IPS-18c (cell line): ENCODE data around the gene RAB39A.

Experiments used
- H3K4me3 ChIP-seq: 2 replicates; pipeline ENCODE4 v1.7.0; 2013; ENCODE audit warnings: low read depth, mild to moderate bottlenecking, low read length, moderate library complexity; ENCODE audit not compliant: insufficient read depth
- H3K9me3 ChIP-seq: one replicate; pipeline ENCODE4 v1.6.1; 2013; ENCODE audit warnings: mild to moderate bottlenecking, low read length, moderate library complexity; ENCODE audit not compliant: control insufficient read depth, insufficient read depth

RAB39A gene

DNA sequence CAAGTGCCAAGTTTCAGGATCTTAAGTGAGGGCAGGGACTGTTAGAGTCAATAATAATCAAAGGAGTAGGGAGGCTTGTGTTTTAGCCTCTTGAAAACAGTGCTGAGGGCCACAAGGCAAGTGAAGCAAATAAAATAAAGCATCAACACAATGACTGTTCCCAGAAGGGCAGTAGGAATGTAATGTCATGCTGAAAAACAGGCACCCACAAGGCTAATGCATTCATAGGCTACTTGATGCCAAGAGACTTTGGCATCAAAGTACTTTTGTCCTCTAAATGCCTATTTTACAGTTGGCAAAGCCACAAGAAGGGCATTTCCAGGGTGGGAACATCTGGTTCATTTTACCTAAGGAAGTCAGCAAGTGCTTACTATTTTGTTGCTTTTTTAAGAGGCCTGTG, 22.9 kb downstream of the RAB39A start:
- Histone ChIP-seq H3K4me3 (no peak overlapping the region), H3K9me3 (no peaks in the 10 kb centered on the region)

DNA sequence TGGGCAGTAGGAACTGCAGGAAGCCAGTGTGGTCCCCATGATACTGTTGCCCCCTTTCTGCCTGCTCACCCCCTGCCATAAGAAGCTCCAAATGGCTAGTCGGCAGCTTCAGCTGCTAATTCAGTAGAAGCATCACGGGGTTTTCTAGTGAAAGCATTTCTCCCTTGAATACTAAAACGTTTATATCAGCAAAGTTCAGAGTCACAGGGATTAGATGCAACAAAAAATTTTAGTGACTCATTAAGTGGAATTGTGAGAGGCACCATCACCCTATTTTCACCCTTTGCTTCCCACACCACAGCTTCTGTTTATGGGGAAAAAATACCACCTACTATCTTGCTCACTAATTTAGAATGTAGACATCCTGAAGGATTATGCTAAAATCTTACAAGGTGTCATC, 25.2 kb downstream of the RAB39A start:
- H3K9me3 ChIP-seq = no peaks in the 10 kb centered on the region
- no peak overlapping the region for H3K4me3 ChIP-seq

DNA sequence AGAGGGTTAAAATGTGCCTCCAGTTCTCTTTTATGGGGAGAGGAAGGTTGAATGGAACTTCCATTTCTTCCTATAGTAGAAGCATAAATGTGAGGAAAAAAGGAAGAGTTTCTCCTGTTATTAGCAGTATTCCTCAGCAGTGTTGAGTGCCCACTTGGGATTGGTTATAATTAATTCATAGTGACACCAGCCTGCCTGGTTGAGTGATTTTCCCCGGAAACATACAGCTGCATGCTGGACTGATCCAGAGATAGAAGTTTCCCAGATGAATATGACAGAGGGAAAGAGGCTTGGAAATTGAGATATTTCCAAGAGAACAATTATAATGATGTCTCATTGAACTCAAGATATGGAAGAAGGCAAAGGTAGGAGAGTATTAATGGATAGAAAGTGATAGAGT, 28.3 kb downstream of the RAB39A start:
- Histone ChIP-seq H3K4me3 (no peak overlapping the region), H3K9me3 (no peaks in the 10 kb centered on the region)

DNA sequence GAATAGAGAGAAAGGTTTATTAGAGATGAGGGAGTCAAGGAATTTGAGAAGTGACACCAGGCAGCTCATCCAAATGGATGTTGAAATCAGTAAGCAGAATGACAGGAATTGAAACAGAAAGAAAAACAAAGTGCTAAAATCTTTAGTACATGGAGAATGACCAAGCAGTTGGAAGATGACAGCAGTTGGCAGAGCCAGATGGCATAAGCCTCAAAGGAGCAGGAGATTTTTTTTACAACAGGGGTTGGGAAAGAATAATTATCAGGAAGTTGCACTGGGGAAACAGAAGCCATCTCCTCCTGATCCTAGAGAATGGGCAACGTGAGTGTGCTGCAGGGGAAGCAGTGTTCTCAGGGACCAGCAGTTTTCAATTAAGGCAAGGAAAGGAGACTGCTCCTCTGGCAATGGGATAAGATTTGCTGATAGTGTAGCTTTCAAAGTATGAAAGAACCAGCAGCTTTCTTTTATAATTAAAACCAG, 28.9 kb downstream of the RAB39A start:
- Histone ChIP-seq H3K9me3 (no peaks in the 10 kb centered on the region), H3K4me3 (no peak overlapping the region)

DNA sequence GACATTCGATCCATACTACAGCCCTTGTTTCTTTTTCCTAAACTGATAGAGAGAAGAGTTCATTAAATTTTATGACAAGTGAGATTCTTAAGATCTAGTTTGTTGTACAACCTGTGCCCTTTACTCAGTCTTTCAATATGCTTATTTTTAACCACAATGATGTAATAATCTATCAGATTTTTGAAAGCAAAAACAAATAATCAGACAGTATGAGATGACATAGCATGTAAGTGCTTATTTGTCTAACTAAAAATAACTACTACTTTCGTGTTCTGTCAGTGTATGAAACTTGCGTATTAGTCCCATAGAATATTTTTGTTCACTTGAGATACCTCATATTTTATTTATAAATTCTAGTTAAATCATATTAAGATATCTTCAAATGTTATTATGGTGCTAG, 33.2 kb downstream of the RAB39A start:
- Histone ChIP-seq H3K9me3 (no peaks in the 10 kb centered on the region), H3K4me3 (no peak overlapping the region)

DNA sequence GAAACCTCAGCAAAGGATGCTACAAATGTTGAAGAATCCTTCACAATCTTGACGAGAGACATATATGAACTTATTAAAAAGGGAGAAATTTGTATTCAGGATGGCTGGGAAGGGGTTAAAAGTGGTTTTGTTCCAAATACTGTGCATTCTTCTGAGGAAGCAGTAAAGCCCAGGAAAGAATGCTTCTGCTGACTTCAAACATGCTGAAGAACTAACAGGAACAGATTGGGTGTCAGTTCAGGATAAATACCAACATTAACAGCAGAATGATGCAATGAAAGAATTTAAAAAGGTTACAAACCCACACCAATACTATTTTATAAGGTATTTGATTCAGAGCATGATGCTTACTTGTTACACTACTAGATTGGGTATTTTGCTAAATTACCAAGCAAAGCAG, 33.9 kb downstream of the RAB39A start:
- Histone ChIP-seq H3K9me3 (no peaks in the 10 kb centered on the region), H3K4me3 (no peak overlapping the region)

DNA sequence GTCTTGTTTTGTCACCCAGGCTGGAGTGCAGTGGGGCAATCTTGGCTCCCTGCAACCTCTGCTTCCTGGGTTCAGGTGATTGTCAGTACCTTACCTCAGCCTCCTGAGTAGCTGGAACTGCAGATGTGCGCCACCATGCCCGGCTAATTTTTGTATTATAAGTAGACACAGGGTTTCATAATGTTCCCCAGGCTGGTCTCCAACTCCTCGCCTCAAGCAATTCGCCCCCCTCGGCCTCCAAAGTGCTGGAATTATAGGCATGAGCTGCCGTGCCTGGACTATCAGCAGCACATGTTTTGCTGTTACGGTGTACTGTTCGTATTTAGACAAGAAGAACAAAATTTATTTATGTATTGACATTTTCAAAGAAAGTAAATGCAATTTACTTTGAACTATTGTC, 34.8 kb downstream of the RAB39A start:
- no peaks in the 10 kb centered on the region for H3K9me3 ChIP-seq
- no peak overlapping the region for H3K4me3 ChIP-seq

DNA sequence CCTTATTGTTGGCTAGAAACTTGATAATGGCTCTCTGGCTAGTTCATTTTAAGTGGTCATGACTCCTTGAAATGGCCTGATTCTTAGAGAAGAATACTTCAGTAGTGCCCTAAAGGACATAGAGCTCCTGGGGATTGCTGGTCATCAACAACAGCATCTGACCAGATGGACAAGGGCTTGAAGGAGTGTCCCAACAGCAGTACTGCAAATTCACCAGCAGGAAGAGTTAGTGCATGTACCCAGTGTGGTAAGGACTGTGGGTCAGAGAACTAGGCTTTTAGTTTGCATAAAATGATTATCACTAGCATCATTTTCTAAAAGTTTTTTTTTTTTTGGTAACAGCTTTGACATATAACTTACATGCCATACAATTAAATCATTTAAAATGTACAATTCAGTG, 41.0 kb downstream of the RAB39A start:
- Histone ChIP-seq H3K4me3 (no peak overlapping the region), H3K9me3 (no peaks in the 10 kb centered on the region)

DNA sequence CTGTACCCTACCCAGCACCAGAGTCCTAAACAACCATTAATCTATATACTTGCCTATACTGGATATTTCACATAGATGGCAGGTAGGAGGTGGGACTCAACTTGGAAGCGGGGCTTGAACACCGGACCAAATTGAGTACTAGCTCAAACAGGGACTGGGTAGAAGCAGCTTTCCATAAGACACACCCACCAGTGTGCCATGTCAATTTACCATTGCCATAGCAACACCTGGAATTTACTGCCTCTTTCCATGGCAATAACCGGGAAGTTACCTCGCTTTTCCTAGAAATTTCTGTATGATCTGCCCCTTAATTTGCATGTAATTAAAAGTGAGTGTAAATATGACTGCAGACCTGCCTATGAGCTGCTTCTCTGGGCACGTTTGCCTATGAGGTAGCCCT, 41.8 kb downstream of the RAB39A start:
- no peak overlapping the region for H3K4me3 ChIP-seq
- H3K9me3 ChIP-seq = no peaks in the 10 kb centered on the region

DNA sequence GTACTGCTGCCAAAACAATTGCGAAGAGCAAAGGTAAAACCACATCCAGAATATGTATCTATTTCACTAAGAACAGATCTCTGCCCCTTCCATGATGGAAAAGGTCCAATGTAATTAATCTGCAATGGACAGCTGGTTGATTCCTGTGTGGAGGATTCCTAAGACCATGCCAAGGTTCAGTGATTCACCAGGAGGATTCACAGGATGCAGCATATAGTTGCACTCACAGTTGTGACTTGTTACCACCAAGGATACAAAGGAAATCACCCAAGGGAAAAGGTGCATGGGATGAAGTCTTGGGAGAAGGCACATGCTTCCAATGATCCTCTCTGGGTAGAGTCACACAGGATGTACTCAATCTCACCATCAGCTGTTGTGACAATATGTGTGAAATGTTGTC, 45.4 kb downstream of the RAB39A start:
- H3K9me3 ChIP-seq = no peaks in the 10 kb centered on the region
- H3K4me3 ChIP-seq = no peak overlapping the region

DNA sequence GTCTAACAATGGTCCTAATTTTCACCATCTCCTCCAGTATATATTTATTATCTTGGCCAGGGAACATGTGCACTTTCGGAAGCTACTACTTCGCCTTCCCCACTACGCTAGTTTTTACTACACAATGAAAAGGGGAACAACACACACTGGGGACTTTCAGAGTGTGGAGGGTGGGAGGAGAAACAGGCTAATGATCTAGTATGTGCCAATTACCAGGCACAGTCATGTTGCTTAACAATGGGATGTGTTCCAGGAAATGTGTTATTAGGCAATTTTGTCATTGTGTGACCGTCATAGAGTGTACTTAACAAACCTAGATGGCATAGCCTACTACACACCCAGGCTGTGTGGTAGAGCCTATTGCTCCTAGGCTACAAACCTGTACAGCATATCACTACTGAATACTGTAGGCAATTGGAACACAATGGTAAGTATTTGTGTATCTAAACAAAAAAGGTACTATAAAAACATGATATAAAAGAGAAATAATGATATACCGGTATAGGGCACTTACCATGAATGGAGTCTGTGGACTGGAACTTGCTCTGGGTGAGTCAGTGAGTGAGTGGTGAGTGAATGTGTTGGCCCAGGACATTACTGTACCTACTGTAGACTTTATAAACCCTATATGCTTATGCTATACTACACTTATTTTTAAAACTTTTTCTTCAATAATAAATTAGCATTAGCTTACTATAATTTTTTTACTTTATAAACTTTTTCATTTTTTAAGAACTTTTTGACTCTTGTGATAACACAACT, 60.3 kb downstream of the RAB39A start:
- H3K4me3 ChIP-seq = no peak overlapping the region
- peaks cover 2% of the 10 kb centered on the region for H3K9me3 ChIP-seq

DNA sequence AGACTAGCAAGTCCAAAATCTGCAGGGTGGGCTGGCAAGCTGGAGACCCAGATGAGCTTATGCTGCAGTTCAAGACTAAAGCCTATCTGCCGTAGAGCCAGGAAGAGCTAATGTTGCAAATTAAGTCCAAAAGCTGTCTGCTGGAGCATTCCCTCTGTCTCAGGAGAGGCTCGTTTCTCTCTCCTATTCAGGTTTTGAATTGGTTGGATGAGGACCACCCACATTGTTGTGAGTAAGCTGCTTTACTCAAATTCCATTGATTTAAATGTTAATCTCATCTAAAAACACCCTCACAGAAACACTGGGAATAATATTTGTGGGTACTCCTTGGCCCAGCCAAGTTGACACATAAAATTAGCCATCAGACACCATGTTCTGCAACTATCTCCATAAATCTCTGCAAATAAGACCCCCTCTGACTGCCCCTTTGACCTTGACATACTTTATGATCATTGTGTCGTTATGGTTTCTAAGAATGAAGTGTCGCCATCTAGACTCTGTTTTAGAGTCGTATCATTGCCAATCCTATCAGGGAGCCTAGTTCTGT, 63.7 kb downstream of the RAB39A start:
- H3K4me3 ChIP-seq = no peak overlapping the region
- peaks cover 2% of the 10 kb centered on the region for H3K9me3 ChIP-seq

DNA sequence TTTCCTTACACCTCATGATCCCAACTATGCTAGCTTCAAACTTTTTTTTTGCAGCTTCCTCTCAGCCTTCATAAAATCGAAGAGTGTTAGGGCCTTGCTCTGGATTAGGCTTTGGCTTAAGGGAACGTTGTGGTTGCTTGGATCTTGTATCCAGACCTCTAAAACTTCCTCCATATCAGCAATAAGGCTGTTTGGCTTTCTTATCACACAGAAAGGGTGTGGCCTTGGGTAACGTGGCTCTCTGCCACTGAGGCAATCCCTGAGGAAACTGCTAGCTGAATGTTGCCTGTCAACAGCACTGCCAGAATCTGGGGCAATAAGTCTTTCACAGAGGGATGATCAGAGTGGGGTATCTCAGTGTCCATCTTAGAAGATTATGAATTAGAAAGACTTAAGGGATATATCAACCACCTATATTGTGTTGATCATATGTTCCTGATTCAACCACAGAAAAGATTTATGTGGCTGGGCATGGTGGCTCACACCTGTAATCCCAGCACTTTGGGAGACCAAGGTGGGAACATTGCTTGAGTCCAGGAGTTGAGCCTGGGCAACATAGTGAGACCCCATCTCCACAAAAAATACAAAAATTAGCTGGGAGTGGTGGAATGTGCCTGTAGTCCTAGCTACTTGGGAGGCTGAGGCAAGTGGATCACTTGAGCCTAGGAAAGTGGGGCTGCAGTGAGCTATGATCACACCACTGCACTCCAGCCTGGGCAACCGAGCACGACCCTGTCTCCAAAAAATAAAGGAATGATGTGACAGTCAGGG, 67.9 kb downstream of the RAB39A start:
- no peaks in the 10 kb centered on the region for H3K9me3 ChIP-seq
- no peak overlapping the region for H3K4me3 ChIP-seq

DNA sequence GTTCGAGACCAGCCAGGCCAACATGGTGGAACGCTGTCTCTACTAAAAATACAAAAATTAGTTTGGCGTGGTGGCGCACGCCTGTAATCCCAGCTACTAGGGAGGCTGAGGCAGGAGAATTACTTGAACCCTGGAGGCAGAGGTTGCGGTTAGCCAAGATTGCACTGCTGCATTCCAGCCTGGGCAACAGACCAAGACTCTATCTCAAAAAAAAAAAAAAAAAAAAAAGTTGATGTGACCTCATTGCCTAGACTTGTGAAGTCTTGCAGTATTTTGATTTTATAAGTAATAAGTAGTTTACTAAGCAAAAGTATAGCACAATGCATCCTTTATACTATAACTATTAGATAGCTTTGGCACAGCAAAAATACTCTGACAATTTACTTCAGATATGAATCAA, 70.5 kb downstream of the RAB39A start:
- no peak overlapping the region for H3K4me3 ChIP-seq
- H3K9me3 ChIP-seq = no peaks in the 10 kb centered on the region

DNA sequence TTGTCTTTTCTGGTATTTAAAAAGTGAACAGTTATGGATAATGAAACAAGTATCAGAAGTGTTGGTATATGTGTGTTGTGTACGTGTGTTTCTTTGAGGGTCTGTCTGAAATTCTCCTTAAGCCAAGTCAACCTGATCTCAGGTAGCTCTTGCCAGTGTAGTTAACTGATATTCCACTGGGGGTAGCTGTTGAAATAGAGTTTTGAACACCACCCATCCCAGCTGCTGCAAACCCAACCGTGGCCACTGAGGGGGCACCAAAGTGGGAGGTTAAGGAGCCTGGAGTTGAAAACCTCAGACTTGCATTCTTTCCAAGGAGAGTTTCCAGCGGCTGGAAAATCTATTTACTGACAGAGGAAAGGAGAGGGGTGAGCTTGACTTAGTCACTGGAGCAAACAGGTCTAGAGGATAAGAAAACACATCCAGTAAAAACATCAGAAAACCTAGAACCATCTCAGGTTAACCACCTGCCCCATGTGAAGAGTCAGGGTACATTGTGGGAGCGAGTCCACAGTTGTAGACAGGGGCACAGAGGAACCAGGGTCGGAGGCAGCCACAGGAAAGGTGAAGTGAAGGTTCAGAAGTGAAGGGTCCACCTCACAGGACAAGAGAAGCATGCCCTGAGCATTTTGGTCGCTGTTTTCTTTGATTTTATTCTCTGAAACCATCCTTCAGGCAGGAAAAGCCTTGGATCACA, 71.7 kb downstream of the RAB39A start:
- no peaks in the 10 kb centered on the region for H3K9me3 ChIP-seq
- no peak overlapping the region for H3K4me3 ChIP-seq

DNA sequence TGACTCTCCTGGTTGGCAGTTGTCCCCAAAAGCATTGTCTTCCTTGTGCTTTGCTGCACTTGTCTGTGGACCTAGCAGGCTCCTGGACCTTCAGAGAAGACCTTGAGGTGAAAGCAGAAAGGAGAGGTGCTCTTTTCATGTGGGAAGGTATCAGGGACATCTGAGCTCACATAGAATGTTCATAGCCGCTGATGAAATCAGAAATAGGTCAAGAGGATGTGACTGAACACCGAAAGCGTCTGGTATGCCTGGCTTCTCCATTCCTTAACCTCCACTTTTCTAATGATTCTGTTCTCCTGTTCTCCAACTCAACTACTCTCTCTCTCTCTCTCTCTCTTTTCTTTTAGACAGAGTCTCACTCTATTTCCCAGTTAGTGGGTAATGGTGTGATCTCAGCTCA, 74.2 kb downstream of the RAB39A start:
- Histone ChIP-seq H3K4me3 (no peak overlapping the region), H3K9me3 (no peaks in the 10 kb centered on the region)

DNA sequence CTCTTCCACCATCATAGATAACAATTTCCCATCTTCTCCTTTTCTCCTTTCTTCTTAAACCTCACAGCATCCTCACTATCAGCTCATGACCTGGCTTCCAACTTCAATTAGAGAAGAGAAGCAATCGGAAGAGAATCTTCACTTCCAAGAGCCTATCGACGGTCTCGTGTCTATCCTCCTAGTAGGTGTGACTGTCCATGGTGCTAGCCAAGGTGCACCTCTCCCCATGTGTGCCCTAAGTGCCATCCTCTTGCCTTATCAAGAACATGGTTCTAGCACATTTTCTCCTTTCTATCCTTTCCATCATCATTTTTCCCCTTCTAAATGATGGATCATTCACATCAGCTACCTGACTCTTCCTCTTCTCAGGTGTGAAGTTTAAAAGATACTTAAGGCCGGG, 75.4 kb downstream of the RAB39A start:
- Histone ChIP-seq H3K4me3 (no peak overlapping the region), H3K9me3 (no peaks in the 10 kb centered on the region)

DNA sequence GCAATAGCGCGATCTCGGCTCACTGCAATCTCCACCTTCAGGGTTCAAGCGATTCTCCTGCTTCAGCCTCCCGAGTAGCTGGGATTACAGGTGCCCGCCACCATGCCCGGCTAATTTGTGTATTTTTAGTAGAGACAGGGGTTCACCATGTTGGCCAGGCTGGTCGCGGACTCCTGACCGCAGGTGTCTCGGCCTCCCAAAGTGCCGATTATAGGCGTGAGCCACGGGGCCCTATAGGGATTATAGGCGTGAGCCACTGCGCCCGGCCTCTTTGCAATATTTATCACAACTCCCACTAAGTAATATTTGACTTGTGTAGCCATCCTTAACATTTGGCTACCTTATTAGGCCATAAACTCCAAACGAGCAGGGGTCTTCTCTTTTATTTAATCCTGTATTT, 79.6 kb downstream of the RAB39A start:
- Histone ChIP-seq H3K9me3 (no peaks in the 10 kb centered on the region), H3K4me3 (no peak overlapping the region)
